ENCODE measurements around the gene ACOT4. TPM values are rescaled to one million over a fixed set of nuclear protein-coding genes. Genes with fewer than 3 reads are reported as not detected.
A peak's percentile ranks its signal among the peaks of the same experiment; 100 is the strongest.
"Not testable (repeated sequence)": the region's sequence is repeated elsewhere in the genome, so short reads cannot be mapped to it uniquely, and the experiment has no call there.

ACOT4 gene
- total RNA-seq, 3 donors from 2014 or later: 2.3 to 3.6 (median 3.0) TPM

DNA sequence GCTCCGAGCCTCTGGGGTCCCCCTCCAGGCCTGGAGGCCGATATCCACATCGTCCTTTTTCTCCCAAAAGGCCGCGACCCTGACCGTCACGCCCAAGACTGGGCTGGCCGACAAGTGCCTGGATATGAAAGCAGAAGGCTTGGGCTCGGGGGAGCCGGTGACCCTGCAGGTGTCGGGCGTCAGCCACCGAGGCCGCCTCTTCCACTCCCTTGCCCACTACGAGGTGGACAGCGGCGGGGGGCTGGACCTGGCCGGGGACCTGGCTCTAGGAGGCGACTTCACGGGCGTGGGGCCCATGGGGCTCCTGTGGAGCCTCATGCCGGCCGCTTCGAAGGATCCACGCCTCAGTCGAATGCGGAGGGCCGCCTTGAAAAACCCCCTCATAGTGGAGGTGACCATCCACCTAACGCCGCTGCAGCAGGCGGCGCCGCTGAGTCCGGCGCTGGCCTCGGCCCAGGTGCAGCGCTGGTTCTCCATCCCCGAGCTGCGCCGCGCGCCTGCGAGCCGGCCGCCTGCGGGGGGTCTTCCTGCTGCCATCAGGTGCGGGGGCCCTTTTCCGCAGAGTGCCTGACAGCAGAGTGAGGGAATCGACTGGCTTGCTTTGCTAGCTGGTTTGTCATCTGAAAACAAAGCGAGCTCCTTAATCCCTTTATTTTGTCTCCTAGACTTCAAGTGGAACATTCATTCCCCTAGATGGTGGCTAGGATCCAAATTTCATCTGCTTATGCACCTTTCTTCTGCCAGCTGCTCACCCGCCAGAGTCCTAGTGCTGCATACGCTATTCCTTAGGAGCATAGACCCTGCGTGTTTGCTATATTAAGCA lies 42.5 kb downstream of the ACOT4 start:
- no peaks in the 10 kb centered on the region for H3K9me3 Mint-ChIP-seq
- peak; percentile 22 to 25 for ATAC-seq

GRCh38 chr14:73636355-73636754 lies 44.7 kb downstream of the ACOT4 start:
- H3K9me3 Mint-ChIP-seq; DNase-seq; H3K36me3 Mint-ChIP-seq (ENCODE audit: insufficient read depth); H3K27me3 Mint-ChIP-seq (ENCODE audit: low read depth); H3K4me3 Mint-ChIP-seq; H3K4me1 Mint-ChIP-seq (ENCODE audit: low read depth); ATAC-seq: not testable (repeated sequence)

More for the DNA sequence above, 42.5 kb downstream of the ACOT4 start:
- no peak for DNase-seq
- Mint-ChIP-seq H3K4me1 (ENCODE audit: low read depth) (peaks cover 5% of the 10 kb centered on the region), H3K36me3 (ENCODE audit: insufficient read depth) (no peaks in the 10 kb centered on the region), H3K27me3 (ENCODE audit: low read depth) (peaks cover 9% of the 10 kb centered on the region), H3K4me3 (peak overlapping the region; percentile 73)

GRCh38 chr14:73637830-73638229 lies 46.2 kb downstream of the ACOT4 start:
- ATAC-seq: no peak

DNA sequence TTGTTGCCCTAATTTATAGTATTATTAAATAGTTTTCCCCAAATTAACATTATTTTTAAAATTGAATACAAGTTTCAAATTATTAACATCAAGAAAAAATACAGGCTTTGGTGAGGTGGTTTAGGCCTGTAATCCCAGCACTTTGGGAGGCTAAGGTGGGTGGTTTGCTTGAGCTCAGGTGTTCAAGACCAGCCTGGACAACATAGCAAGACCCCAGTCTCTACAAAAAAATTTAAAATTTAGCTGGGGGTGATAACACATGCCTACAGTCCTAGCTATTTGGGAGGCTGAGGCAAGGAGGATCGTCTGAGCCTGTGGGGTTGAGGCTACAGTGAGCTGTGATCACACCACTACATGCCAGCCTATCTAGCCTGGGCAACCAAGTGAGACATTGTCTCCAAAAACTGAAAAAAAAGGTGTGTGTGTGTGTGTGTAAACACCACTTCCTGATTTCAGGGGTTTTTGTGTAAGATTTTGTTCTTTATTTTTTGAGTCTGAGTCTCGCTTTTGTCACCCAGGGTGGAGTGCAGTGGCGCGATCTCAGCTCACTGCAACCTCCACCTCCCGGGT lies 49.2 kb downstream of the ACOT4 start:
- H3K27me3 Mint-ChIP-seq (ENCODE audit: low read depth): no peaks in the 10 kb centered on the region
- no peaks in the 10 kb centered on the region for H3K36me3 Mint-ChIP-seq (ENCODE audit: insufficient read depth)
- peaks cover 13% of the 10 kb centered on the region for H3K4me1 Mint-ChIP-seq (ENCODE audit: low read depth)
- H3K4me3 Mint-ChIP-seq: no peak overlapping the region
- H3K9me3 Mint-ChIP-seq: no peaks in the 10 kb centered on the region
- DNase-seq (no peak), ATAC-seq (no peak)

More at GRCh38 chr14:73637830-73638229, 46.2 kb downstream of the ACOT4 start:
- DNase-seq: no peak
- H3K4me3 Mint-ChIP-seq: no peak overlapping the region
- H3K9me3 Mint-ChIP-seq: no peaks in the 10 kb centered on the region
- H3K4me1 Mint-ChIP-seq (ENCODE audit: low read depth): peaks cover 5% of the 10 kb centered on the region
- H3K27me3 Mint-ChIP-seq (ENCODE audit: low read depth): peaks cover 6% of the 10 kb centered on the region
- H3K36me3 Mint-ChIP-seq (ENCODE audit: insufficient read depth): no peaks in the 10 kb centered on the region

DNA sequence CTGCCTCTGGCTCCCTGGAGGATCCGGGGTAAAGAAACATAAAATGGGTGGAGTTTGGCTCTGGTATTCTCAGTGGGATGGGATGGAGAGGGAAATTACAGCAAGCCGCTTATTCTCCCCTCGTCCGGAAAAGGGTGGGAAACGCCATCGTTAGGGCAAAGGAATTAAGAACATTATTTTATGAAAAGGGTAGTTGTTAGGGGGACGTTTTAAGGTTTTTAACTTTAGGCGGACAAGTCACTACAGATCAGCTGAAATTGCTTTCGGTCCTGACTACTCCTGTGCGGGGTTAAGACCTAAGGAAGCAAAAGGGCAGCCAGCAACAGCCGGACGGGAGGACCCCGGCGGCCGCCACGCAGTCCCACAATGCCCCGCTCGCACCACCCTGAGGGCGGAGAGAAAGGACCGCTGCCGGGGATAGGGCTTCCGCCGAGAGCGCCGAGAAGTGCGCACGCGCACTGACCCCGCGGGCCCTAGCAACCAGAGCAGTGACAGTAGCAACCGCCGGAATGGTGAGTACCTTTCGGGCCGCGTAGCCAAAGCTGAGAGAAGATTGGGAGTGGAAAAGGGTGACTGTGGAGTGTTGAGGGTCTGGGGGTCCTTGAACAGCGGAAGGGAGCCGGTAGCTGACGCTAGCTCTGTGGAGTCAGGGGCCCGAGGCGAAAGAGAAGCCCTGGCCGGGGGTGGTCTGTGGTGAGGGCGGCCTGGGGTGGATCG lies 53.0 kb downstream of the ACOT4 start, which contains the start of gene DNAL1:
Gene DNAL1 (plus strand): TSS at position 456 of the 717 bp plus-strand sequence. CDS start 54 bp downstream, at position 510.
- Mint-ChIP-seq H3K9me3 (no peaks in the 10 kb centered on the region), H3K36me3 (ENCODE audit: insufficient read depth) (no peaks in the 10 kb centered on the region), H3K27me3 (ENCODE audit: low read depth) (no peaks in the 10 kb centered on the region), H3K4me1 (ENCODE audit: low read depth) (peaks cover 16% of the 10 kb centered on the region), H3K4me3 (peak within 1 kb of the TSS; percentile 89)
- DNase-seq (peak; percentile 88), ATAC-seq (peak; percentile 100)

GRCh38 chr14:73645248-73645610 lies 53.6 kb downstream of the ACOT4 start:
- H3K36me3 Mint-ChIP-seq (ENCODE audit: insufficient read depth): no peaks in the 10 kb centered on the region
- DNase-seq (no peak), ATAC-seq (no peak)
- H3K4me1 Mint-ChIP-seq (ENCODE audit: low read depth): peaks cover 16% of the 10 kb centered on the region
- peak overlapping the region; percentile 89 for H3K4me3 Mint-ChIP-seq
- no peaks in the 10 kb centered on the region for H3K27me3 Mint-ChIP-seq (ENCODE audit: low read depth)
- no peaks in the 10 kb centered on the region for H3K9me3 Mint-ChIP-seq

Other genes with a start within 250 kb of the ACOT4 start
- 10 to 100 TPM; 32.6 to 42.8 (median 36.5) TPM for gene NUMB, start 133.3 kb upstream of the ACOT4 start, total RNA-seq
- gene RIOX1, start 100.9 kb upstream of the ACOT4 start, total RNA-seq: 10 to 100 TPM; 29.3 to 31.1 (median 29.7) TPM
- 1 to 10 TPM in 1 of 3 donors, under 1 TPM in 1, not detected in 1; 0.61 to 1.4 TPM for gene ACOT1, start 54.7 kb upstream of the ACOT4 start, total RNA-seq
- gene HEATR4, start 32.9 kb upstream of the ACOT4 start, total RNA-seq: not detected
- gene ACOT2, start 22.7 kb upstream of the ACOT4 start, total RNA-seq: 10 to 100 TPM in 2 of 3 donors, 1 to 10 TPM in 1; 7.2 to 11.4 (median 10.7) TPM
- gene ACOT6, start 20.6 kb downstream of the ACOT4 start, total RNA-seq: not detected
- 10 to 100 TPM in 1 of 3 donors, 1 to 10 TPM in 2; 7.0 to 10.8 (median 9.7) TPM for gene DNAL1, start 53.1 kb downstream of the ACOT4 start, total RNA-seq
- gene PNMA1, start 122.5 kb downstream of the ACOT4 start, total RNA-seq: 10 to 100 TPM; 41.0 to 55.2 (median 50.8) TPM